GM04503 (cell line): ENCODE data around the gene SETX.
"Not testable (repeated sequence)": the region's sequence is repeated elsewhere in the genome, so short reads cannot be mapped to it uniquely, and the experiment has no call there.

ENCODE experiments used
- DNase-seq: peaks from one replicate; pipeline ENCODE4 v3.0.0-alpha.2; 2012; ENCODE audit warnings: low read depth

Gene SETX

DNA sequence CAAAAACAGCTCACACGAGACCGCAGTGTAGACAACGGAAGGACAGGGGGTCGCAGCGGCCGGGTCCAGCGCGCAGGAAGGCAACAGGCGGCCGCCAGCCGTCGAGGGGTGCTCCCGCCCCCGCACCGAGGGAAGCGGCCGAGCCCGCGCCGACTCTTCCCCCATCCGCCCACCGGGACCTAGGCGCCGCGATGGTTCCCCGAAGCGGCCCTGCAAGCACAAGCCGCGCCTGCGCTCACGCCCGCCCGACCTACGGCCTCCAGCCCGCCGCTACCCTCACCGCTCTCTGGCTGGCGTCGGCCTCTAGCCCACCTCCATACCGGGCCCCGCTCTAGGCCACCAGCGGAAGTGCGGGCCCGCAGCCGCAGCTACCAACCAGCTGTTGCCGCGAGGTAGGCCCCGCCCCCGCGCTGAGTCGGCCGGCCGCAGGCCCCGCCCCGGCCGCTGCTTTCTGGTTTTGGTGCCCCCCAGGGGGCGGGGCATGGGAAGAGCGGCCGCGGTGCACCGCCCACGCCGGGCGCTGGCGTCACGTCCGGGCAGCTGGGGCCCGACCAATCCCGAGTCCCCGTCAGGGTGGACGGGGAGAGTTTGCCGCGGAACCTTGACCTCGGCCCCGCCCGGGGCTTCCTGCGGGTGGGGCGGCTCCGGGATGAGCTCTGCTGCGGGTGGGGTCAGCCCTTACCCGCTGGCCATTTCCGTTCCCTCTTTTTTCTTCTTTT lies at the start of gene SETX:
Gene SETX, minus strand, starts transcription at position 350 of the 719 bp plus-strand sequence. CDS start 5,558 bp downstream, outside the sequence.
- DNase-seq, result peak; percentile 82

- no peak for DNase-seq
Observed at GRCh38 chr9:132404228-132404881, 49.6 kb upstream of the SETX start.

DNA sequence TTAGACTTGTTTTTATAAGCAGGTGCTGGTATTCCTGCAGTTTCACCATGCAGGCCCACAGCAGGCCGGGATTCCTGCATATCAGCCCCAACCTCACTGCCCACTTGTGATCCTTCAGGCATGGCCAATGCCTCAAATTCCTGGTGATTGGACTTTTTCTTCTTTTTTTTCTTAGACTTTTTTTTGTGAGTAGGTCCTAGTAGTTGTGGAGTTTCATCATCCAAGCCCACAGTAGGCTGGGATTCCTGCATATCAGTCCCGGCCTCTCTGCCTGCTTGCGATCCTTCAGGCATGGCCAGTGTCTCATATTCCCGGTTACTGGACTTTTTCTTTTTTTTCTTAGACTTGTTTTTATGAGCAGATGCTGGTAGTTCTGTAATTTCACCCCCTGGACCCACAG lies 47.0 kb upstream of the SETX start:
- DNase-seq, result no peak

DNA sequence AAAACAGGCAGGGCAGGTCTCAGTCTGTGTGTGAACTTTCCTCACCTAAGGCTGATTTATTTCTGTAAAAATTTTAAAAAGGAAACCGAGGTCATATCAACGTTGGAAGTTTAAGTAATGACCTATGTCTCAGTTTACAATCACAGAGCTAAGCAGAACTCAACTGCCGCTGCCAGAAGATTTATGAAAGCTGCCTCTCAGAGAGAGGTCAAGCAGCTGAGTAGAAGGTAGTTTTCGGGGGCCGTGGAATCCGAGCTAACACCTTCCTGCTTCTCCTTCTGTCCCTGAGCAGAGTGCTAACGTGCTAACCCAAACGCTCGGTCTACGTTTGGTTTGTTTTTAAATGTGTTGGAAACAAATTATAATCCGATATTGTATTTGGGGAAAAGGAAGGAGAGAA lies 40.8 kb upstream of the SETX start:
- no peak for DNase-seq

GRCh38 chr9:132391449-132391848 lies 36.7 kb upstream of the SETX start:
- DNase-seq, result no peak

DNA sequence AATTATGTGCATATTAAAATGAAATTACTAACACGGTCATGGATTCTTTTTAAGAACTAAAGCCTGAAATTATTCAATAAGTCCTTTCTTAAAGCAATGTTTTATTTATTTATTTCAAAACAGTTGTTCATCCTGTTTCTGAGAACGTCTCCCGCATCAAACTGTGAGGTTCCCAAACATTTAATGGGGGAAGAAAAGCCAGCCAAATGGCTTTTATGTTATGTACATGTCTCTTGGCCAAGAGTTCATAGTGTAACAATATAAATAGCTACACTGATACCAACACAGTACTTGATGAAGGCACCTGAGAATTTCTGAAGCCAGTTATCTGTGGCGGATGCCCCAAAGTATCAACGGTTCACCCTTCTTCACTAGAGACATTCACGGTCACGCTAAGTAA lies 36.2 kb upstream of the SETX start:
- DNase-seq, result no peak

GRCh38 chr9:132387133-132387532 lies 32.3 kb upstream of the SETX start:
- DNase-seq, result no peak

DNA sequence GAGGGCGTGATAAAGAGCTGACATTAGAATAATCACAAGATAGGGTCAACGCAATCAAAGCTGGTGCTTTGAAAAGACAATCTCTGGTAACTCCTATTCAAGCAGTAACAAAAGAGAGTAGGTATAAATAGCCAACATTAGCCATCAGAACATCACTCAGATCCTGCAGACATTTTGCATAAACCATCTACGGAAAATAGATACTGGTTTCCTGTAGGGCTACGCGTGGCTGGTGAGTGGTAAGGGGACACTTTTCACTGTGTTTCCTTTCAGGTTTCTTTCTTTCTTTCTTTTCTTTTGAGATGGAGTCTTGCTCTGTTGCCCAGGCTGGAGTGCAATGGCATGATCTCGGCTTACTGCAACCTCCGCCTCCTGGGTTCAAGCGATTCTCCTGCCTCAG lies 29.6 kb upstream of the SETX start:
- no peak for DNase-seq

- DNase-seq, result no peak
Observed at GRCh38 chr9:132383462-132383883, 28.7 kb upstream of the SETX start.

GRCh38 chr9:132381966-132382541 lies 27.3 kb upstream of the SETX start:
- no peak for DNase-seq

DNA sequence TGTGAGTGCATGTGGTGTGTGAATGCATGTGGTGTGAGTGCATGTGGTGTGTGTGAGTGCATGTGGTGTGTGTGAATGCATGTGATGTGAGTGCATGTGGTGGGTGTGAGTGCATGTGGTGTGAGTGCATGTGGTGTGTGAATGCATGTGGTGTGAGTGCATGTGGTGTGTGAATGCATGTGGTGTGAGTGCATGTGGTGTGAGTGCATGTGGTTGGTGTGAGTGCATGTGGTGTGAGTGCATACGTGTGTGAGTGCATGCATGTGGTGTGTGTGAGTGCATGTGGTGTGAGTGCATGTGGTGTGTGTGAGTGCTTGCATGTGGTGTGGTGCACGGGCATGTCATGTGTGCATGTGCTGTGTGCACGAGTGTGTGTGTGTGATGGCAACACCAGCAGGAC lies 23.6 kb upstream of the SETX start:
- not testable (repeated sequence) for DNase-seq

GRCh38 chr9:132377769-132378168 lies 23.0 kb upstream of the SETX start:
- DNase-seq, result not testable (repeated sequence)

- no peak for DNase-seq
Observed at GRCh38 chr9:132372177-132373095, 17.6 kb upstream of the SETX start.

DNA sequence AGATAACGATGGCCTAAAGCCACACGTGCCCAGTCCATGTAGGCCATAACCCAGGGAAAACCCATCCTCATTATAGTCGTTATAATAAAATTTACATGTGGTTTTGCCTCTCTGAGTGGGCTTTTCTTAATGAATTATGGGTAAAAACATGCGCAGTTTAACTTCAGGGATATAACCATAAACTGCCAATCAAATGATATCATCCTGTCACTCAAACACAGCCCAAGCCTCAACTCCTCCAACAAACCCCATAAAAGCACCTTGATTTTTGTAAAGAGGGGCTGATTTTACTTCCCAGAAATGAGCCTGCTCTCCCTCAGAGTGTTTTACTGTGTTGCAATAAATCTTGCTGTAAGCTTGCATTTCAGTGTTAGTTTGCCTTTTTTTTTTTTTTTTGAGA lies 15.8 kb upstream of the SETX start:
- no peak for DNase-seq

GRCh38 chr9:132369421-132369820 lies 14.6 kb upstream of the SETX start:
- DNase-seq, result no peak

GRCh38 chr9:132367613-132368313 lies 13.0 kb upstream of the SETX start:
- DNase-seq, result no peak

DNA sequence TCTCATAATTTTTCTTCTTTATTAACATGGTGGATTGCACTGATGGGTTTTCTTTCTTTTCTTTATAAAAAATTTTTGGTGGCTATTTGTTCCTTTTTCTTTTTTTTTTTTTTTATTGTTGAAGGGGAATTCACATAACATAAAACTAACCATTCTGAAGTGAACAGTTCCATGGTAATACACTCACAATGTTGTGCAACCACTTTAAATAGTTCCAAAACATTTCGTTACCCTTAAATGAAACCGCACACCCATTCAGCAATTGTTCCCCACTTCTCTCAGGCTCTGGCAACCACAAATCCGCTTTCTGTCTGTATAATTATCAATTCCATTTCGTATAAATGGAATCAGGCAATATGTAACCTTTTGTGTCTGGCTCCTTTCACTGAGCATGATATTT lies 11.7 kb upstream of the SETX start:
- DNase-seq, result no peak

GRCh38 chr9:132365986-132366385 lies 11.2 kb upstream of the SETX start:
- no peak for DNase-seq

GRCh38 chr9:132364068-132364467 lies 9.3 kb upstream of the SETX start:
- no peak for DNase-seq

DNA sequence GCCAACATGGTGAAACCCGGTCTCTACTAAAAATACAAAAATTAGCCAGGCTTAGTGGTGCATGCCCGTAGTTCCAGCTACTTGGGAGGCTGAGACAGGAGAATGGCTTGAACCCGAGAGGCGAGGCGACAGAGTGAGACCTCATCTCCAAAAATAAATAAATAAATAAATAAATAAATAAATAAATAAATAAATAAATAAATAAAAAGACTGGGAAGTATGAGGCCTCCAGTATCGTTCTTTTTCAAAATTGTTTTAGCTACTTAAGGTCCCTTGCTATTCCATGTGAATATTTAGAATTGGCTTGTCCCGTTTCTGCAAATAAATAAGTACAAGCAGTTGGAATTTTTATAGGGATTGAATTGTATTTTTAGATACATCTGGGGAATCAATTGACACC lies 3.0 kb upstream of the SETX start:
- no peak for DNase-seq

DNA sequence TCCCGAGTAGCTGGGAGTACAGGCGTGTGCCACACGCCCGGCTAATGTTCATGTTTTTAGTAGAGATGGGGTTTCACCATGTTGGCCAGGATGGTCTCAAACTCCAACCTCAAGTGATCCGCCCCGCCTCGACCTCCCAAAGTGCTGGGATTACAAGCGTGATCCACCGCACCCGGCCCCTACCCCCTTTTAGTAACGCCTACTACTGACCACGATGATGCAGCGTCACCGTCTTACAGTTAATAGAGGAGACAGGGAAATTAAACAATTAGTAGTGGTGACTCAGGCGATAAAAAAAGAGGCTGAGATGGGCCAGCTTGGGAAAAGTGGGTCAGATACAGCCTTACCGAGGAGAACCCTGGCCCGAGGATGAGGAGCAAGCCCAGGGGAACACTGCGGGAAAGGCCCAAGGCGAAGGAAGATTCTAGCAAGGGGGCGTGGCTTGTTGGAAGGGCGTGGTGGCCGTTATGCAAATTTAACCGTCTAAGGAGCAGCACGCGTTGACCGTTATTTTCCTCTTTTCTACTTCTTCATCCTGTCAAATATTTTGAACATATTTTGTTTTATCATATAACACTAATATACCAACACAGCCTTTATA lies 1.6 kb upstream of the SETX start:
- DNase-seq, result no peak
